Measurements from ENCODE around the gene WDR37.

The WDR37 gene

GRCh38 chr10:1177936-1178335, 121.8 kb downstream of the WDR37 start:
- FAIRE-seq, result no peak
- no peak for TF ChIP-seq CTCF (IDR thresholded peaks at IDR 0.05; ENCODE audit: insufficient read depth, missing control alignments)
- no peak for DNase-seq (ENCODE audit: insufficient read length, low spot score)

- FAIRE-seq, result no peak
- no peak for DNase-seq (ENCODE audit: insufficient read length, low spot score)
- TF ChIP-seq CTCF (IDR thresholded peaks at IDR 0.05; ENCODE audit: insufficient read depth, missing control alignments), result no peak
Observed at GRCh38 chr10:1178506-1178905, 122.3 kb downstream of the WDR37 start.

- no peak for TF ChIP-seq CTCF (IDR thresholded peaks at IDR 0.05; ENCODE audit: insufficient read depth, missing control alignments)
- no peak for FAIRE-seq
- no peak for DNase-seq (ENCODE audit: insufficient read length, low spot score)
Observed at GRCh38 chr10:1179346-1180070, 123.3 kb downstream of the WDR37 start.

GRCh38 chr10:1180071-1180730, 124.0 kb downstream of the WDR37 start:
- no peak for TF ChIP-seq CTCF (IDR thresholded peaks at IDR 0.05; ENCODE audit: insufficient read depth, missing control alignments)
- DNase-seq (ENCODE audit: insufficient read length, low spot score) (no peak), FAIRE-seq (no peak)

- TF ChIP-seq CTCF (IDR thresholded peaks at IDR 0.05; ENCODE audit: insufficient read depth, missing control alignments), result no peak
- no peak for DNase-seq (ENCODE audit: insufficient read length, low spot score)
- no peak for FAIRE-seq
Observed at GRCh38 chr10:1180836-1181235, 124.7 kb downstream of the WDR37 start.

All from D721Med (cell line).